Neuronal stem cell (in vitro differentiated cells): ENCODE measurements around the gene CBFA2T2.

Source experiments
- DNase-seq: peaks from one replicate; pipeline ENCODE4 v3.0.0-alpha.2; 2013; ENCODE audit warnings: low spot score
- H2AFZ ChIP-seq: one replicate; pipeline ENCODE4 v1.6.1; 2013; ENCODE audit warnings: mild to moderate bottlenecking, low read length, inconsistent platforms
- H2AK5ac ChIP-seq: 2 replicates; pipeline ENCODE4 v1.6.1; 2013; ENCODE audit warnings: low read depth, mild to moderate bottlenecking, inconsistent platforms, low read length, moderate library complexity, mixed read lengths
- H2BK120ac ChIP-seq: 2 replicates; pipeline ENCODE4 v1.6.1; 2013; ENCODE audit warnings: low read depth, mild to moderate bottlenecking, inconsistent platforms, low read length, moderate library complexity, mixed read lengths
- H2BK12ac ChIP-seq: one replicate; pipeline ENCODE4 v1.6.1; 2013; ENCODE audit warnings: low read length, inconsistent platforms
- H2BK15ac ChIP-seq: 2 replicates; pipeline ENCODE4 v1.6.1; 2013; ENCODE audit warnings: mild to moderate bottlenecking, low read length, inconsistent platforms, mixed read lengths
- H2BK5ac ChIP-seq: one replicate; pipeline ENCODE4 v1.6.1; 2013; ENCODE audit warnings: inconsistent platforms, mild to moderate bottlenecking, low read length, moderate library complexity
- H3K14ac ChIP-seq: one replicate; pipeline ENCODE4 v1.6.1; 2013; ENCODE audit warnings: low read length, inconsistent platforms
- H3K18ac ChIP-seq: 2 replicates; pipeline ENCODE4 v1.6.1; 2013; ENCODE audit warnings: low read length, inconsistent platforms
- H3K23ac ChIP-seq: 2 replicates; pipeline ENCODE4 v1.6.1; 2013; ENCODE audit warnings: low read depth, mild to moderate bottlenecking, mixed read lengths, low read length, inconsistent platforms; ENCODE audit not compliant: poor library complexity
- H3K27ac ChIP-seq: replicated peaks from 3 replicates; pipeline ENCODE4 v1.5.1; 2013; ENCODE audit warnings: low read length, inconsistent platforms
- H3K27me3 ChIP-seq, 3 experiments: 2 replicates each; pipeline ENCODE4 v1.6.1; 2013; ENCODE audit warnings: low read length in 3 of 3, mild to moderate bottlenecking in 2 of 3, inconsistent platforms in 1 of 3, low read depth in 1 of 3, mixed read lengths in 1 of 3, moderate library complexity in 1 of 3; ENCODE audit not compliant: control insufficient read depth in 3 of 3, insufficient read depth in 3 of 3
- H3K36me3 ChIP-seq, 2 donors: replicated peaks in 1 of 2; 2 replicates each; pipeline ENCODE4 v1.6.1; 2013; ENCODE audit warnings: low read length in 2 of 2; ENCODE audit not compliant: control insufficient read depth in 2 of 2, insufficient read depth in 2 of 2
- H3K4ac ChIP-seq: 2 replicates; pipeline ENCODE4 v1.6.1; 2013; ENCODE audit warnings: inconsistent platforms, mild to moderate bottlenecking, low read length, moderate library complexity
- H3K4me1 ChIP-seq, 2 donors: 1 replicate in 1 of 2; 2 replicates in 1 of 2; pipeline ENCODE4 v1.6.1; 2013; ENCODE audit warnings: low read length in 2 of 2, low read depth in 1 of 2; ENCODE audit not compliant: control insufficient read depth in 2 of 2, insufficient read depth in 1 of 2
- H3K4me2 ChIP-seq: one replicate; pipeline ENCODE4 v1.6.1; 2013; ENCODE audit warnings: mild to moderate bottlenecking, low read length, inconsistent platforms; ENCODE audit not compliant: insufficient read depth, poor library complexity, severe bottlenecking
- H3K4me3 ChIP-seq, 2 donors: 2 replicates each; pipeline ENCODE4 v1.5.1; 2013; ENCODE audit warnings: low read length in 2 of 2, mild to moderate bottlenecking in 2 of 2, inconsistent platforms in 1 of 2, moderate library complexity in 1 of 2
- H3K79me1 ChIP-seq: one replicate; pipeline ENCODE4 v1.6.1; 2013; ENCODE audit warnings: low read depth, mild to moderate bottlenecking, inconsistent platforms, low read length, moderate library complexity
- H3K9ac ChIP-seq: one replicate; pipeline ENCODE4 v1.6.1; 2013; ENCODE audit warnings: mild to moderate bottlenecking, low read depth, low read length, inconsistent platforms; ENCODE audit not compliant: poor library complexity
- H3K9me3 ChIP-seq, 2 donors: replicated peaks in 1 of 2; 2 replicates each; pipeline versions ENCODE3 to v1.6.1; 2013; ENCODE audit warnings: low read length in 2 of 2, mild to moderate bottlenecking in 2 of 2, inconsistent platforms in 1 of 2, low read depth in 1 of 2, mixed read lengths in 1 of 2, moderate library complexity in 1 of 2; ENCODE audit not compliant: control insufficient read depth in 2 of 2, insufficient read depth in 1 of 2
- H4K8ac ChIP-seq: one replicate; pipeline ENCODE4 v1.6.1; 2013; ENCODE audit warnings: low read depth, mild to moderate bottlenecking, inconsistent platforms, low read length, moderate library complexity
- H4K91ac ChIP-seq: one replicate; pipeline ENCODE4 v1.6.1; 2013; ENCODE audit warnings: low read length, low read depth, mild to moderate bottlenecking, inconsistent platforms; ENCODE audit not compliant: poor library complexity
- WGBS, 2 donors: extraction: QIAGEN DNeasy Blood & Tissue Kit; methylation state at CpG; one replicate each; pipeline ENCODE4 v1.1.7; 2013; ENCODE audit warnings: missing lambda C conversion rate in 2 of 2, mixed read lengths in 1 of 2; ENCODE audit not compliant: insufficient read length in 2 of 2, insufficient replicate concordance in 1 of 2; ENCODE audit errors: extremely low coverage in 2 of 2; 5-methylcytosine and 5-hydroxymethylcytosine counted together

Gene CBFA2T2

DNA sequence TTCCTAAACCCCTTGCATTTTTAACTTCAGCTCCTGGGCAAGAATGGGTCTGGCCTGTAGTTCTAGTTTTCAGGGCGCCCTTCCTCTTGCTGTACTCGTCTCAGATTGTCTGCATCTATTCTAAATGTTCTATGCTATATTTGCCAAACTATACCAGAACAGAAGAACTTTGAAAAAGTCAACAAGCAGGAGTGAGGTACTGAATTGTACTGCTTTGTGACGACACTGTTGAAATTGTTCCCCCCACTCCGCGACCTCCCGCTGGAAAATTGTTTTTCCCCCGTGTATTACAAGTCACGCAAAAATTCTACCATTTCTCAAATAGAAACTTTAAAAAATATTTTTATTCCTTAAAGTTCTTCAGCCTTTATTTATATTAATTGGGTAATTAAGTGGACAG, 73.9 kb downstream of the CBFA2T2 start:
- Histone ChIP-seq H2AFZ (no peak overlapping the region), H3K4ac (no peak overlapping the region), H3K18ac (no peak overlapping the region), H3K4me3 (no peak overlapping the region), H3K14ac (no peak overlapping the region), H2AK5ac (no peak overlapping the region), H3K27me3 (no peaks in the 10 kb centered on the region), H3K36me3 (no peaks in the 10 kb centered on the region), H2BK5ac (no peak overlapping the region), H3K27ac (no peak overlapping the region), H3K4me1 (peaks cover 7 to 9% of the 10 kb centered on the region in 2 donors), H2BK120ac (no peak overlapping the region), H2BK12ac (no peak overlapping the region), H3K79me1 (no peaks in the 10 kb centered on the region), H3K23ac (no peak overlapping the region), H3K9ac (no peak overlapping the region), H3K4me2 (no peak overlapping the region), H3K9me3 (no peaks in the 10 kb centered on the region), H2BK15ac (no peak overlapping the region), H4K91ac (no peak overlapping the region), H4K8ac (no peak overlapping the region)
- WGBS, 2 donors = no CpG with 5 or more reads among the region's 8 CpGs
- DNase-seq = no peak

DNA sequence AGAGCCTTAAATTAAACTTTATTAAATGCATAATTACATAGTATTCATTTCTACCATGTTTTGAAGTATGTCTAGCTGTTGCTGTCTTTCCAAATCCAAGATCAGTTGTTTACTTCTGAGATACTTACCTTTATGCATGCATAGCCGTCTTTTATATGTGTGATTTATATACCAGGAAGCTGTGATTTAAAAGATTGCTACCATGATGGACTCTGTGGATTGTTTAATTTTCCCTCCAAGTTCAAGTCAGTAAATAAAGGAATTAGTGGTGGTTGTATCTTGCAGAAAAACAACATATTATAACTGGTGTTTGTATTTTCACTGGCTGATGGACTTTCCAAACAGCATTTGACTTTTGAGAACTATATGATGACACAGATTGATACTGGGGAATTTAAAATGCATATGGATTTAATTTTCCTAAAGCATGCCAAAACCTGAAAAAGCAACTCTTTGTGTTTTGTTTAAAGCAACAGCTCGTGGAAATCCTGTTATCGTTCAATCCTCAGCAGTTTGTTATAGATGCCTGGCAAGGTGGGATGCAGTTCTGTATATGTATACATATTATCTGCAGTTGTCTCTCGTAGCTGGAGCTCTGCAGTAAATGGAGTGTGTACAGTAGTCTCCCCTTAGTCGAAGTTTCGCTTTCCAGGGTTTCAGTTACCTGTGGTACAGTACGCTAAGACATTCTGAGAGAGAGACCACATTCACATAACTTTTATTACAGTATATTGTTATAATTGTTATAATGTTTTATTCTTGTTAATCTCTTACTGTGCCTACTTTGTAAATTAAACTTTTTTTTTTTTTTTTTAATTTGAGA, 77.1 kb downstream of the CBFA2T2 start:
- Histone ChIP-seq H2AFZ (no peak overlapping the region), H3K4me1 (peaks cover 8 to 26% of the 10 kb centered on the region in 2 donors), H3K23ac (no peak overlapping the region), H4K8ac (no peak overlapping the region), H2BK15ac (no peak overlapping the region), H3K79me1 (no peaks in the 10 kb centered on the region), H3K18ac (no peak overlapping the region), H3K4me3 (no peak overlapping the region), H3K27ac (no peak overlapping the region), H3K36me3 (no peaks in the 10 kb centered on the region), H2AK5ac (no peak overlapping the region), H3K14ac (no peak overlapping the region), H2BK5ac (no peak overlapping the region), H2BK12ac (no peak overlapping the region), H3K27me3 (no peaks in the 10 kb centered on the region), H3K4me2 (no peak overlapping the region), H2BK120ac (no peak overlapping the region), H3K9me3 (no peaks in the 10 kb centered on the region), H3K9ac (no peak overlapping the region), H3K4ac (no peak overlapping the region), H4K91ac (no peak overlapping the region)
- WGBS, 2 donors = no CpG with 5 or more reads among the region's 7 CpGs
- DNase-seq = no peak

DNA sequence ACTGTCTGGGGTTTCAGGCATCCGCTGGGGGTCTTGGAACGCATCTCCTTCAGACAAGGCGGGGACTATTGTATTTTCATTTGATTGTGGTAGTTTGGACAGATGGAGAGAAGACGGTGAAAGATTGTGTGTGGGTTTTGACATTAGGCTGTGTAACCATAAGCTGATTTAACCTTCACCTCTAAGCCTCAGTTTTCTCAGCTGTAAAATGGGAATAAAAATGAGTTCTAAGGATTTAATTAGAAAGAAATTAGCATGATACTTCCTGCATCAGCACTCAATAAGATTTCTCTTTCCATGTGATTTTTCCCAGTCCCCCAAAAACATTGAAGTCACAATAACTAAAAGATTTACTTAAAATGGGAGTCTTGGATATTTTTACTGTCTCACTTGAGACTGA, 78.1 kb downstream of the CBFA2T2 start:
- no peak overlapping the region for H2AFZ ChIP-seq
- H3K9me3 ChIP-seq = no peaks in the 10 kb centered on the region
- H2BK12ac ChIP-seq = no peak overlapping the region
- H3K23ac ChIP-seq = no peak overlapping the region
- H2BK5ac ChIP-seq = no peak overlapping the region
- no peak overlapping the region for H4K8ac ChIP-seq
- no peak overlapping the region for H4K91ac ChIP-seq
- no peak overlapping the region for H3K18ac ChIP-seq
- H3K79me1 ChIP-seq = no peaks in the 10 kb centered on the region
- H3K27me3 ChIP-seq = no peaks in the 10 kb centered on the region
- no peak overlapping the region for H3K9ac ChIP-seq
- no peak overlapping the region for H3K4me3 ChIP-seq
- H3K27ac ChIP-seq = no peak overlapping the region
- WGBS, 2 donors = no CpG with 5 or more reads among the region's 4 CpGs
- no peak for DNase-seq
- no peaks in the 10 kb centered on the region for H3K36me3 ChIP-seq
- H3K4me1 ChIP-seq = peaks cover 4 to 26% of the 10 kb centered on the region in 2 donors
- H3K4me2 ChIP-seq = peak overlapping the region; percentile 26
- no peak overlapping the region for H2BK15ac ChIP-seq
- no peak overlapping the region for H2BK120ac ChIP-seq
- no peak overlapping the region for H3K14ac ChIP-seq
- no peak overlapping the region for H2AK5ac ChIP-seq
- no peak overlapping the region for H3K4ac ChIP-seq

DNA sequence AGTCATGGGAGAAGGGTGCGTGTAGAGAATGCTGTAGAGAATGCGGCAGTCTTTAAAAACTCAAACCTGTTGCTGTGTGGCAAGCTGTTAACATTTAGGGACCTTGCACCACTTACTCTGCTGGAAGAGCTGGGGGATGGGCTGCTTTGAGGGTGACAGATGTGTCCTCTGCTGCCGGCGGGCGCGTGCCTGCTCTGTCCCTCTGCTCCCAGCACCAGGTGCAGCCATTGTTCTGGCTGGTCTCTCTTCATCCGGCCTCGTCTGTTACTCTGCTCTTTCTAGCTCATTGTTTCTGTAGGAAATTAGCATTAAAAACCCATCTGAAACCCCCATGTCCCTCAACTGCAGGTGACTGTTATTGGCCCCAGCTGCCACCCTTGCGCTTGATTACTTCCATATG, 78.5 kb downstream of the CBFA2T2 start:
- Histone ChIP-seq H3K4me2 (peak overlapping the region; percentile 35), H3K79me1 (no peaks in the 10 kb centered on the region), H3K9ac (no peak overlapping the region), H3K18ac (no peak overlapping the region), H2AFZ (no peak overlapping the region), H3K27ac (no peak overlapping the region), H3K36me3 (no peaks in the 10 kb centered on the region), H3K14ac (no peak overlapping the region), H3K27me3 (no peaks in the 10 kb centered on the region), H3K4me1 (peaks cover 4 to 26% of the 10 kb centered on the region in 2 donors), H2AK5ac (no peak overlapping the region), H3K4me3 (no peak overlapping the region), H3K4ac (no peak overlapping the region), H4K8ac (no peak overlapping the region), H2BK120ac (no peak overlapping the region), H2BK5ac (no peak overlapping the region), H3K23ac (no peak overlapping the region), H3K9me3 (no peaks in the 10 kb centered on the region), H2BK12ac (no peak overlapping the region), H4K91ac (no peak overlapping the region), H2BK15ac (no peak overlapping the region)
- no CpG with 5 or more reads among the region's 9 CpGs for WGBS, 2 donors
- DNase-seq = peak; percentile 41
